MM.1S (cell line): Measurements from ENCODE around the gene HSPB6.

Experiments used
- DNase-seq: peaks from one replicate; pipeline ENCODE4 v3.0.0-alpha.2; 2015
- H2AFZ ChIP-seq: fragments of 300-600 bp; sonication (generic); 2 replicates; pipeline ENCODE4 v1.6.0; 2016; ENCODE audit warnings: antibody characterized with exemption, low read length
- H3F3A ChIP-seq: fragments of 300-600 bp; sonication (generic); 2 replicates; pipeline ENCODE4 v1.6.1; 2016; ENCODE audit warnings: mild to moderate bottlenecking, antibody characterized with exemption, low read length, moderate library complexity, mixed read lengths; ENCODE audit not compliant: insufficient read depth
- H3K27ac ChIP-seq: fragments of 300-600 bp; sonication (generic); 2 replicates; pipeline ENCODE4 v1.5.1; 2016; ENCODE audit warnings: mild to moderate bottlenecking, low read length
- H3K27me3 ChIP-seq: fragments of 300-600 bp; sonication (generic); replicated peaks from 2 replicates; pipeline ENCODE4 v1.6.0; 2016; ENCODE audit warnings: low read length; ENCODE audit not compliant: insufficient read depth
- H3K36me3 ChIP-seq: fragments of 300-600 bp; sonication (generic); replicated peaks from 2 replicates; pipeline ENCODE4 v1.6.1; 2016; ENCODE audit warnings: mild to moderate bottlenecking, low read length, mixed read lengths; ENCODE audit not compliant: insufficient read depth
- H3K4me1 ChIP-seq: fragments of 300-600 bp; sonication (generic); 2 replicates; pipeline ENCODE4 v1.6.1; 2016; ENCODE audit warnings: low read length, mixed read lengths
- H3K4me2 ChIP-seq: fragments of 300-600 bp; sonication (generic); 2 replicates; pipeline ENCODE4 v1.6.0; 2016; ENCODE audit warnings: low read depth, low read length
- H3K4me3 ChIP-seq: fragments of 300-600 bp; sonication (generic); 2 replicates; pipeline ENCODE4 v1.5.1; 2016; ENCODE audit warnings: low read length, mixed read lengths
- H3K79me2 ChIP-seq: fragments of 300-600 bp; sonication (generic); 2 replicates; pipeline ENCODE4 v1.6.1; 2016; ENCODE audit warnings: mixed run types, low read length, mixed read lengths
- H3K9ac ChIP-seq: fragments of 300-600 bp; sonication (generic); 2 replicates; pipeline ENCODE4 v1.6.1; 2016; ENCODE audit warnings: low read length, mixed read lengths
- H3K9me2 ChIP-seq: fragments of 300-600 bp; sonication (generic); replicated peaks from 2 replicates; pipeline ENCODE4 v1.6.1; 2016; ENCODE audit warnings: mild to moderate bottlenecking, low read length, mixed read lengths; ENCODE audit not compliant: insufficient read depth
- H3K9me3 ChIP-seq: fragments of 300-600 bp; sonication (generic); replicated peaks from 2 replicates; pipeline ENCODE4 v1.6.1; 2016; ENCODE audit warnings: mild to moderate bottlenecking, low read length, mixed read lengths; ENCODE audit not compliant: insufficient read depth
- H4K20me1 ChIP-seq: fragments of 300-600 bp; sonication (generic); 2 replicates; pipeline ENCODE4 v1.6.1; 2016; ENCODE audit warnings: mild to moderate bottlenecking, low read length, moderate library complexity, mixed read lengths; ENCODE audit not compliant: insufficient read depth
- EZH2 ChIP-seq: fragments of 300-600 bp; sonication (generic); optimal IDR thresholded peaks from 2 replicates; pipeline ENCODE3; 2017; ENCODE audit warnings: low read depth, mild to moderate bottlenecking, antibody characterized with exemption, low read length, mixed read lengths
- EZH2phosphoT487 ChIP-seq: fragments of 300-600 bp; sonication (generic); IDR thresholded peaks from 2 replicates; pipeline ENCODE4 v1.6.1; 2018; ENCODE audit warnings: antibody characterized with exemption, low read length
- TF ChIP-seq, protein P1 (sequence below): fragments of 300-600 bp; sonication (generic); IDR thresholded peaks from 2 replicates; pipeline ENCODE4 v1.5.1; 2016; ENCODE audit warnings: antibody characterized with exemption, low read length, mixed read lengths

Gene HSPB6

DNA sequence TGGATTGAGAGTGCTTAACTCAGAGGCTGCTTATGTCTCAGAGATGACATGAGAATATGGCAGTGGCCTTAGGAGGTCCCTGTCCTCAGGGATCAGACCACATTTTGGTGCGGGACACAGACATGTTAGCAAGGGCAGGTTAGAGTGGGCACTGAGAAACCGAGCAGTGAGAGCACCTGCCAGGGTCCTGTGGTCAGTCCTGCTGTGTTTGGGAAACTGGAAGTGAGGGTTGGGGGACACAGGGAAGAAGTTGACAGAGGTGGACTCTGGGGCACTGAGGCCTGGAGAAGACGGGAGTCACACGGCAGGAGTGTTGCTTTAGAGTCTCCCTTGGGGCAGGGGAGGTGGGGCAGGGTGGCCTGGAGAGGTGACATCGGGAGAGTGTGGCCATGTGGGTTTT lies 21.9 kb downstream of the HSPB6 start:
- Histone ChIP-seq H3K4me2 (no peak overlapping the region), H3K9me2 (no peaks in the 10 kb centered on the region), H3K9me3 (no peaks in the 10 kb centered on the region), H3K36me3 (0 out of 2 replicates have a peak, but pooled peaks cover 5% of the 10 kb centered on the region), H3K27me3 (no peaks in the 10 kb centered on the region), H3K9ac (no peak overlapping the region), H4K20me1 (no peaks in the 10 kb centered on the region), H3K4me1 (no peaks in the 10 kb centered on the region), H3F3A (0 out of 2 replicates have a peak, but pooled peaks cover 5% of the 10 kb centered on the region), H2AFZ (no peak overlapping the region), H3K4me3 (no peak overlapping the region), H3K27ac (no peak overlapping the region), H3K79me2 (no peaks in the 10 kb centered on the region)
- TF ChIP-seq EZH2 = no peak
- no peak for DNase-seq

DNA sequence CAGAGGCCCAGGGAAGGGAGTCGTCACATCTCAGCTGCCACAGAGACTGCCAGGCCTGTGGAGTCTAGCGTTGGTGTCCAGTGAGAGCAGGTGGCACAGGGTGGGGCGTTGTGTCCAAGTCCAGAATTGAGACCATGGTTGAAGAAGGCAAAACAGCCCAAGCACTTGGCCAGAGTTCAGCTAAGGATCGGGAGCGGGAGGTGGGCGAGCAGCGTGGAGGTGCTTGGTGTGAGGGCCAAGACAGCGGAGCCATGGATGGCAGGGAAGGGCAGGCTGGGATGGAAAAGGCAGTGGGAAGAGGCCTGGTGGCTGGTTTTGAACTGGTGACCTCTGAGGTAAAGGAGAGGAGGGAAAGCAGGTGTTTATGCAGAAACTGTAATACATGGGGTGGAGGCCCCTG lies 22.6 kb downstream of the HSPB6 start:
- Histone ChIP-seq H2AFZ (no peak overlapping the region), H3K27ac (no peak overlapping the region), H3K27me3 (no peaks in the 10 kb centered on the region), H3K4me1 (no peaks in the 10 kb centered on the region), H3K9ac (no peak overlapping the region), H3F3A (0 out of 2 replicates have a peak, but pooled peaks cover 5% of the 10 kb centered on the region), H3K4me2 (no peak overlapping the region), H3K9me3 (no peaks in the 10 kb centered on the region), H3K4me3 (no peak overlapping the region), H4K20me1 (no peaks in the 10 kb centered on the region), H3K9me2 (no peaks in the 10 kb centered on the region), H3K36me3 (0 out of 2 replicates have a peak, but pooled peaks cover 5% of the 10 kb centered on the region), H3K79me2 (no peaks in the 10 kb centered on the region)
- no peak for DNase-seq
- no peak for TF ChIP-seq EZH2
- TF ChIP-seq, protein P1, sequence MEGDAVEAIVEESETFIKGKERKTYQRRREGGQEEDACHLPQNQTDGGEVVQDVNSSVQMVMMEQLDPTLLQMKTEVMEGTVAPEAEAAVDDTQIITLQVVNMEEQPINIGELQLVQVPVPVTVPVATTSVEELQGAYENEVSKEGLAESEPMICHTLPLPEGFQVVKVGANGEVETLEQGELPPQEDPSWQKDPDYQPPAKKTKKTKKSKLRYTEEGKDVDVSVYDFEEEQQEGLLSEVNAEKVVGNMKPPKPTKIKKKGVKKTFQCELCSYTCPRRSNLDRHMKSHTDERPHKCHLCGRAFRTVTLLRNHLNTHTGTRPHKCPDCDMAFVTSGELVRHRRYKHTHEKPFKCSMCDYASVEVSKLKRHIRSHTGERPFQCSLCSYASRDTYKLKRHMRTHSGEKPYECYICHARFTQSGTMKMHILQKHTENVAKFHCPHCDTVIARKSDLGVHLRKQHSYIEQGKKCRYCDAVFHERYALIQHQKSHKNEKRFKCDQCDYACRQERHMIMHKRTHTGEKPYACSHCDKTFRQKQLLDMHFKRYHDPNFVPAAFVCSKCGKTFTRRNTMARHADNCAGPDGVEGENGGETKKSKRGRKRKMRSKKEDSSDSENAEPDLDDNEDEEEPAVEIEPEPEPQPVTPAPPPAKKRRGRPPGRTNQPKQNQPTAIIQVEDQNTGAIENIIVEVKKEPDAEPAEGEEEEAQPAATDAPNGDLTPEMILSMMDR = no peak
- TF ChIP-seq EZH2phosphoT487 = no peak

DNA sequence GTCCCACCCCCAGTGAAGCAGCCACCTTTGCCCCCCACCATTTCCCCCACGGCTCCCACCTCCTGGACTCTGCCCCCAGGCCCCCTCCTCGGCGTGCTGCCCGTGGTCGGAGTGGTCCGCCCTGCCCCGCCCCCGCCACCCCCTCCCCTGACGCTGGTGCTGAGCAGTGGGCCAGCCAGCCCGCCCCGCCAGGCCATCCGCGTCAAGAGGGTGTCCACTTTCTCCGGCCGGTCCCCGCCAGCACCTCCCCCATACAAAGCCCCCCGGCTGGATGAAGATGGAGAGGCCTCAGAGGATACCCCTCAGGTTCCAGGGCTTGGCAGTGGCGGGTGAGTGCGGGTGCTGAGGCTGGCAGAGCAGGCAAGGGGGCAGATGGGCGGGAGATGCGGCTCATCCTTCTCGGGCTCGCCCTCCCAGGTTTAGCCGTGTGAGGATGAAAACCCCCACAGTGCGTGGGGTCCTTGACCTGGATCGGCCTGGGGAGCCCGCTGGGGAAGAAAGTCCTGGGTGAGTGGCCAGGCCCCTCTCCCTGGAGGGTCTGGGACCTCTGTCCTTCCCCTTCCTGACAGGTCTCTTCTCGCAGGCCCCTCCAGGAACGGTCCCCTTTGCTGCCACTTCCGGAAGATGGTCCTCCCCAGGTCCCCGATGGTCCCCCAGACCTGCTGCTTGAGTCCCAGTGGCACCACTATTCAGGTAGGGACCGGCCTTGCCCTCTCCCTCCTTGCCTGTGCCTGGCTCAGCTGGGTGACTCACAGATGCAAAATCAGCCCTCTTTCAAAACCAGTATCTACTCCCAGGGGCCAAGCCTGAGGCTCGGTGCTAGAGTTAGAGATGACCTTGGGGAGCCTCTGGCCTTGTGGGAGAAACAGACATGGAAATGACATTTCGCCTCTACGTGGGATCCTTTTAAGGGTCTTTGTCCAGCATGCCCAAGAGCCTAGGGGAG lies 23.4 kb downstream of the HSPB6 start:
- H3K4me2 ChIP-seq = no peak overlapping the region
- no peak overlapping the region for H3K9ac ChIP-seq
- peak; percentile 3 for DNase-seq
- no peak overlapping the region for H3K27ac ChIP-seq
- H3K27me3 ChIP-seq = no peaks in the 10 kb centered on the region
- H3K4me1 ChIP-seq = no peaks in the 10 kb centered on the region
- no peak overlapping the region for H2AFZ ChIP-seq
- no peaks in the 10 kb centered on the region for H4K20me1 ChIP-seq
- H3F3A ChIP-seq = no peaks in the 10 kb centered on the region
- no peaks in the 10 kb centered on the region for H3K9me2 ChIP-seq
- no peak for TF ChIP-seq EZH2
- no peak for TF ChIP-seq EZH2phosphoT487
- TF ChIP-seq, protein P1 = no peak
- H3K9me3 ChIP-seq = no peaks in the 10 kb centered on the region
- H3K36me3 ChIP-seq = 0 out of 2 replicates have a peak, but pooled peaks cover 5% of the 10 kb centered on the region
- no peaks in the 10 kb centered on the region for H3K79me2 ChIP-seq
- no peak overlapping the region for H3K4me3 ChIP-seq
